ENCODE data around the gene CCR6.

CCR6 gene

GRCh38 chr6:167119670-167120582 lies 3.0 kb upstream of the CCR6 start:
- no peak for DNase-seq (ENCODE audit: low read depth in 2 of 2)

GRCh38 chr6:167120583-167120903 lies 2.4 kb upstream of the CCR6 start:
- DNase-seq (ENCODE audit: low read depth in 2 of 2): no peak

GRCh38 chr6:167121335-167121841 lies 1.5 kb upstream of the CCR6 start:
- DNase-seq (ENCODE audit: low read depth in 2 of 2): no peak

- DNase-seq (ENCODE audit: low read depth in 2 of 2): no peak
Observed at GRCh38 chr6:167122041-167122826, 662 bp upstream of the CCR6 start.

GRCh38 chr6:167124753-167125152 lies 1.9 kb downstream of the CCR6 start:
- DNase-seq (ENCODE audit: low read depth in 2 of 2): no peak

GRCh38 chr6:167125410-167125809 lies 2.5 kb downstream of the CCR6 start:
- no peak for DNase-seq (ENCODE audit: low read depth in 2 of 2)

GRCh38 chr6:167125855-167126349 lies 3.0 kb downstream of the CCR6 start:
- no peak for DNase-seq (ENCODE audit: low read depth in 2 of 2)

GRCh38 chr6:167127785-167128531 lies 5.1 kb downstream of the CCR6 start:
- DNase-seq (ENCODE audit: low read depth in 2 of 2): no peak

GRCh38 chr6:167129159-167129558 lies 6.3 kb downstream of the CCR6 start:
- DNase-seq (ENCODE audit: low read depth in 2 of 2): no peak

- no peak for DNase-seq (ENCODE audit: low read depth in 2 of 2)
Observed at GRCh38 chr6:167129562-167129961, 6.7 kb downstream of the CCR6 start.

- no peak for DNase-seq (ENCODE audit: low read depth in 2 of 2)
Observed at GRCh38 chr6:167130008-167130677, 7.2 kb downstream of the CCR6 start.

GRCh38 chr6:167130712-167131684 lies 8.1 kb downstream of the CCR6 start:
- no peak for DNase-seq (ENCODE audit: low read depth in 2 of 2)

- no peak for DNase-seq (ENCODE audit: low read depth in 2 of 2)
Observed at GRCh38 chr6:167134448-167135328, 11.8 kb downstream of the CCR6 start.

GRCh38 chr6:167136376-167136775 lies 13.5 kb downstream of the CCR6 start:
- no peak for DNase-seq (ENCODE audit: low read depth in 2 of 2)

- DNase-seq (ENCODE audit: low read depth in 2 of 2): no peak
Observed at GRCh38 chr6:167137081-167137480, 14.2 kb downstream of the CCR6 start.

- no peak for DNase-seq (ENCODE audit: low read depth in 2 of 2)
Observed at GRCh38 chr6:167137881-167138280, 15.0 kb downstream of the CCR6 start.

GRCh38 chr6:167139761-167140160 lies 16.9 kb downstream of the CCR6 start:
- DNase-seq (ENCODE audit: low read depth in 2 of 2): no peak

GRCh38 chr6:167140589-167141474 lies 17.9 kb downstream of the CCR6 start:
- DNase-seq (ENCODE audit: low read depth in 2 of 2): no peak

All from fibroblast of skin of left quadriceps (primary cell).